ENCODE measurements around the gene CAPS2.

CAPS2 gene

GRCh38 chr12:75236206-75236605, 93.9 kb downstream of the CAPS2 start (continued):
- no peak for TF ChIP-seq ZBTB8A (tag by site-specific recombination; IDR thresholded peaks at IDR 0.05)
- no peak for TF ChIP-seq ZNF701 (tag by site-specific recombination; IDR thresholded peaks at IDR 0.05)
- TF ChIP-seq MEIS1 (CRISPR knock-in tag; IDR thresholded peaks at IDR 0.05; ENCODE audit: borderline replicate concordance), result peak; percentile 37; the same call in 1 of the 2 replicates
- TF ChIP-seq ZNF175 (tag by site-specific recombination; IDR thresholded peaks at IDR 0.05), result no peak

- H3K36me3 ChIP-seq (ENCODE audit: control insufficient read depth in 2 of 2, insufficient read depth in 1 of 2, low read length in 2 of 2), result no peaks in the 10 kb centered on the region
- H3K4me3 ChIP-seq (ENCODE audit: low read depth, low read length), result no peak overlapping the region
- no peak overlapping the region for H3K27ac ChIP-seq (ENCODE audit: extremely low read depth, low read depth, low read length)
- ChIA-PET POLR2A (no interaction called here), CTCF (interaction anchor here (0.6 to 1.0 kb wide), 2 partner anchors 62 to 1387 kb away, joined by 3 to 5 read pairs; no protein-coding TSS in a partner anchor)
- H3K4me1 ChIP-seq (ENCODE audit: control insufficient read depth, insufficient read depth, low read length), result no peaks in the 10 kb centered on the region
- no peaks in the 10 kb centered on the region for H3K9me3 ChIP-seq (ENCODE audit: control insufficient read depth, insufficient read depth, low read depth, low read length)
- no peak for TF ChIP-seq MYNN (tag by site-specific recombination; IDR thresholded peaks at IDR 0.05; ENCODE audit: borderline replicate concordance)
These were observed 103.0 kb downstream of the CAPS2 start for GRCh38 chr12:75227132-75227531.
